ENCODE data around the gene ERP44. TPM values are rescaled to one million over a fixed set of nuclear protein-coding genes. Genes with fewer than 3 reads are reported as not detected.

ERP44 gene
- total RNA-seq, 4 donors from 2014 or later, result 17.1 to 24.0 (median 19.8) TPM

DNA sequence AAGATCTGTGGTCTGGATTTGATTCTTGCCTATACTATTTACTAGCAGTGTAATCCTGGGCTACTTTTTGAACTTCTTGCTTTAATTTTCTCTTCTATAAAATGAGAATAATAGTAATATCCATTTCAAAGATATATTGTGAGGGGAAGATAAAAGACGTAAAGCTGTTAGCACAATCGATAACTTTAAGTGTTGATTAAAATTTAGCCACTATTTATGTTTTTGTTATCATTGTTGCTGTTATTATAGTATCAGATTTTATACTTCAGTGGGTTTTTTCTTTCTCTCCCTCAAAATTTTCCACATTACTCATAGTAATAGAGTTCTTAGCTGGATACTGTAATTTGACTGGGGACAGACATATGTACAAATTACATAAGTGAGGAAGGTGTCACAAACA, 150.3 kb downstream of the ERP44 start:
- TF ChIP-seq, protein P1, sequence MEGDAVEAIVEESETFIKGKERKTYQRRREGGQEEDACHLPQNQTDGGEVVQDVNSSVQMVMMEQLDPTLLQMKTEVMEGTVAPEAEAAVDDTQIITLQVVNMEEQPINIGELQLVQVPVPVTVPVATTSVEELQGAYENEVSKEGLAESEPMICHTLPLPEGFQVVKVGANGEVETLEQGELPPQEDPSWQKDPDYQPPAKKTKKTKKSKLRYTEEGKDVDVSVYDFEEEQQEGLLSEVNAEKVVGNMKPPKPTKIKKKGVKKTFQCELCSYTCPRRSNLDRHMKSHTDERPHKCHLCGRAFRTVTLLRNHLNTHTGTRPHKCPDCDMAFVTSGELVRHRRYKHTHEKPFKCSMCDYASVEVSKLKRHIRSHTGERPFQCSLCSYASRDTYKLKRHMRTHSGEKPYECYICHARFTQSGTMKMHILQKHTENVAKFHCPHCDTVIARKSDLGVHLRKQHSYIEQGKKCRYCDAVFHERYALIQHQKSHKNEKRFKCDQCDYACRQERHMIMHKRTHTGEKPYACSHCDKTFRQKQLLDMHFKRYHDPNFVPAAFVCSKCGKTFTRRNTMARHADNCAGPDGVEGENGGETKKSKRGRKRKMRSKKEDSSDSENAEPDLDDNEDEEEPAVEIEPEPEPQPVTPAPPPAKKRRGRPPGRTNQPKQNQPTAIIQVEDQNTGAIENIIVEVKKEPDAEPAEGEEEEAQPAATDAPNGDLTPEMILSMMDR (IDR thresholded peaks at IDR 0.05; ENCODE audit: low read depth), result no peak

DNA sequence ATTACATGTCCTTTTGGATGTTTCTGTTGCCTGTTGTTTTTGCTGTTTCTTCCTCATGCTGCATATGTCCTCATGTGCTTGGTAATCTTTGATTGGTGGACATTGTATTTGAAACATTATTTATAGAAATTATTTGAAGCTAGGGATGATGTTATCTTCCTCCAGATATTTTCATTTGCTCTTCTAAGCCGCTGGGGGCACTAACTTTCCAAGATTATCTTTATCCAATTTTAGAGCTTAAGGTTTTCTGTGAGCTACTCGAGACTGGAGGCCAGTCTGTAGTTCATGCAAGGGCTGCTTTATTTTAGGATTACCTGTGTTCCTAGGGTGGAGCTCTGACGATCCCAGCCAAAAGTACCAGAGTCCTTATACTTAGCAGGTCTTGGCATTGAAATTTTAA, 151.4 kb downstream of the ERP44 start:
- TF ChIP-seq, protein P1 (IDR thresholded peaks at IDR 0.05; ENCODE audit: low read depth), result no peak

DNA sequence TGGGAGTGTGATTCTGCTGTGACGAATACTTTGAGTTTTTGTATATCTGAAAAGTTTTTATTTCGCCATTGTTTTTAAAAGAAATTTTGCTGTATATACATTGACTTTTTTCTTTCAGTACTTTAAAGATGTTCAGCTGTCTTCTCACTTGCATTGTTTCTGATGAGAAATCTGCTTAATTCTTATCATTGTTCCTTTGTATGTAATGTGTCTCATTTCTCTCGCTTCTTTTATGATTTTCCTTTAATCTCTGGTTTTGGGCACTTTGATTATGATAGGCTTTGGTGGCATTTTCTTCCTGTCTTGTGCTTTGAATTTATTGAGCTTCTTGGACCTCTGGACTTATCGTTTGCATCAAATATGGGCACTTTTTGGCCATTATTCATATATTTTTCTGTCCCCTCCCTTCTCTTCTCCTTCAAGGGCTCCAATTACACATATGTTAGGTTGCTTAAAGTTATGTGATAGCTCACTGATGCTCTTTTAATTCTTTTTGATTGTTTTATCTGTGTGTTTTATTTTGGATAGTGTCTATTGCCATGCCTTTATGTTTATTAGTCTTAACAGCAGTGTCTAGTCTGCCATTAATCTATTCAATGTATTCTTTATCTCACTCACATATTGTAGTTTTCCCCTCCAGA, 161.7 kb downstream of the ERP44 start:
- TF ChIP-seq, protein P1 (IDR thresholded peaks at IDR 0.05; ENCODE audit: low read depth), result no peak

DNA sequence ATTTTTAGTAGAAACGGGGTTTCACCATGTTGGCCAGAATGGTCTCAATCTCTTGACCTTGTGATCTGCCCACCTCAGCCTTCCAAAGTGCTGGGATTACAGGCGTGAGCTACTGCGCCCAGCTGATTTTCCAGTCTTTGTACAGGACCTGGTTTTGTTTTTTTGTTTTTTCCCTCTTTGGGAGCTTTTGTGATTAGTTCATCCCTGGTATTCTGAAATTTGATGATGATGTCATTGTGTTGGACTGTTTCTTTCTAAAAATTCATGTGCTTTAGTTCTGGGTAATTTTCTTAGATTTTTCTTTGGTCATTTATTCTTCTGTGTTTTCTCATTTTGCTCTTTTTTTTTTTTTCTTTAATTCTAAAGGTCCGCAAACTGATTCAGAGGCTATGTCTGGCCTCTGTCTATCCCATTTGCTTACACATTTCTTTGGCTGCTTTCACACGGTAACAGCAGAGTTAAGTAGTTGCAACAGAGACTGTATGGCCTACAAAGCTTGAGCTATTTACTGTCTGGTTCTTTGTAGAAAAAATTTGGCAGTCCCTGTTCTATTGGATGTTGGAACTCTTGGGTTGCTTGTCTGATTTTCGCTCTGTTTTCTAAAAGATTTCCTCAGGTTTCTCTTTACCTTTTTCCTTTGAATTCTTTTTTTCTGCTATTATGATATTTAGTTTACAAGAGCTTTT, 167.5 kb downstream of the ERP44 start:
- TF ChIP-seq, protein P1 (IDR thresholded peaks at IDR 0.05; ENCODE audit: low read depth), result no peak

DNA sequence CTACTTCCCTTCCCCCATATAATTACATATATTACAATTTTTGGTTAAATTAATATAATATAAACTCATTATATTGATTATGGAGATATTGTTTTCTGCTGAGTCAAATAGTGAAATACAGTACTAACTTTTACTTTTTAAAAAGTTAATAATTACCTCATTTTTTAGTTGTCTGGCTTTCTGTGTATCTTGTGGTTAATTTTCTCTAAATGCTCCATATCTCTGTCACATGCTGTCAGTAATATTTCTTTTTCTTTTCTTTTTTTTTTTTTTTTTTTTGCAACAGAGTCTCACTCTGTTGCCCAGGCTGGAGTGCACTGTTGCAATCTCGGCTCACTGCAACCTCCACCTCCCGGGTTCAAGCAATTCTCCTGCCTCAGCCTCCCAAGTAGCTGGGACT, 169.1 kb downstream of the ERP44 start:
- TF ChIP-seq, protein P1 (IDR thresholded peaks at IDR 0.05; ENCODE audit: low read depth), result no peak

Small RNA genes within 50 kb of the gene (small RNA-seq; reads per million reads assigned to genes)
- gene RN7SL75P, result not detected

Other genes starting within 250 kb of the ERP44 start
- 10 to 100 TPM; 26.0 to 41.8 (median 37.9) TPM for gene STX17, start 192.3 kb downstream of the ERP44 start, total RNA-seq
- 10 to 100 TPM; 33.0 to 36.4 (median 35.9) TPM for gene INVS, start 243 bp upstream of the ERP44 start, total RNA-seq

Data from subcutaneous adipose tissue (tissue), 4 donors.